HEK293 (cell line): ENCODE results near the gene ZNF428.

Source experiments
- CTCF ChIA-PET: fragments of 350-600 bp; formaldehyde crosslinking; extraction: SDS; loops from one replicate; lab custom pipeline; 2021; ENCODE audit warnings: antibody characterized with exemption; lab: Yijun Ruan, JAX
- POLR2A ChIA-PET: fragments of 300-600 bp; formaldehyde crosslinking; extraction: SDS; loops from one replicate; lab custom pipeline; 2020; ENCODE audit warnings: antibody characterized with exemption, inconsistent platforms; lab: Yijun Ruan, JAX
- H3K27ac ChIP-seq: fragments of 200-500 bp; sonication (Bioruptor generic); 2 replicates; pipeline ENCODE4 v1.5.1; 2014; ENCODE audit warnings: low read depth, low read length, control low read depth, inconsistent platforms; ENCODE audit errors: extremely low read depth
- H3K36me3 ChIP-seq, 2 experiments: fragments of 200-500 bp in 1 of 2; sonication (Bioruptor generic) in 1 of 2; 1 replicate in 1 of 2; 2 replicates in 1 of 2; pipeline ENCODE4 v1.5.1; 2014 to 2017; ENCODE audit warnings: inconsistent platforms in 2 of 2, low read length in 2 of 2; ENCODE audit not compliant: control insufficient read depth in 2 of 2, insufficient read depth in 1 of 2
- H3K4me1 ChIP-seq: fragments of 200-500 bp; sonication (Bioruptor generic); 2 replicates; pipeline ENCODE4 v1.5.1; 2014; ENCODE audit warnings: mild to moderate bottlenecking, low read length, inconsistent platforms; ENCODE audit not compliant: control insufficient read depth, insufficient read depth
- H3K4me3 ChIP-seq: 2 replicates; pipeline ENCODE4 v1.5.1; 2011; ENCODE audit warnings: low read depth, mild to moderate bottlenecking, control low read depth, low read length, moderate library complexity
- H3K9me3 ChIP-seq: fragments of 200-500 bp; sonication (Bioruptor generic); 2 replicates; pipeline ENCODE4 v1.5.1; 2014; ENCODE audit warnings: low read depth, low read length, inconsistent platforms; ENCODE audit not compliant: control insufficient read depth, insufficient read depth
- GLI4 ChIP-seq: fragments of 450-650 bp; formaldehyde crosslinking; IDR thresholded peaks from 2 replicates; pipeline ENCODE4 v1.5.1; 2016; ENCODE audit warnings: missing biosample characterization, missing genetic modification characterization
- GLIS2 ChIP-seq: fragments of 450-650 bp; formaldehyde crosslinking; IDR thresholded peaks from 2 replicates; pipeline ENCODE4 v1.5.1; 2016; ENCODE audit warnings: missing biosample characterization, missing genetic modification characterization
- KLF16 ChIP-seq: fragments of 450-650 bp; formaldehyde crosslinking; IDR thresholded peaks from 2 replicates; pipeline ENCODE4 v1.5.1; 2017; ENCODE audit warnings: missing biosample characterization, missing genetic modification characterization
- KLF8 ChIP-seq: fragments of 450-650 bp; formaldehyde crosslinking; IDR thresholded peaks from 2 replicates; pipeline ENCODE4 v1.5.1; 2016; ENCODE audit warnings: missing biosample characterization, missing genetic modification characterization
- MEIS1 ChIP-seq: sonication (generic); formaldehyde crosslinking; IDR thresholded peaks from 2 replicates; pipeline ENCODE4 v1.8.1; 2022; ENCODE audit warnings: missing genetic modification reagents, mild to moderate bottlenecking, borderline replicate concordance
- ZBTB20 ChIP-seq: fragments of 450-650 bp; formaldehyde crosslinking; IDR thresholded peaks from 2 replicates; pipeline ENCODE4 v1.5.1; 2016; ENCODE audit warnings: missing biosample characterization, missing genetic modification characterization
- ZNF184 ChIP-seq: fragments of 450-650 bp; IDR thresholded peaks from 2 replicates; pipeline ENCODE4 v1.5.1; 2018; ENCODE audit warnings: missing biosample characterization, mild to moderate bottlenecking, missing genetic modification characterization
- ZNF2 ChIP-seq: fragments of 450-650 bp; formaldehyde crosslinking; IDR thresholded peaks from 2 replicates; pipeline ENCODE4 v1.5.1; 2016; ENCODE audit warnings: missing biosample characterization, missing genetic modification characterization
- ZNF211 ChIP-seq: fragments of 450-650 bp; formaldehyde crosslinking; IDR thresholded peaks from 2 replicates; pipeline ENCODE4 v1.5.1; 2016; ENCODE audit warnings: low read depth, missing biosample characterization, missing genetic modification characterization
- ZNF221 ChIP-seq: fragments of 450-650 bp; formaldehyde crosslinking; IDR thresholded peaks from 2 replicates; pipeline ENCODE4 v1.5.1; 2017; ENCODE audit warnings: missing biosample characterization, missing genetic modification characterization, borderline replicate concordance
- ZNF394 ChIP-seq: fragments of 450-650 bp; formaldehyde crosslinking; IDR thresholded peaks from 2 replicates; pipeline ENCODE4 v1.5.1; 2016; ENCODE audit warnings: missing biosample characterization, missing genetic modification characterization, mild to moderate bottlenecking, moderate library complexity, borderline replicate concordance
- ZNF433 ChIP-seq: fragments of 450-650 bp; formaldehyde crosslinking; IDR thresholded peaks from 2 replicates; pipeline ENCODE4 v1.5.1; 2016; ENCODE audit warnings: missing biosample characterization, missing genetic modification characterization, low read depth
- ZNF488 ChIP-seq: fragments of 450-650 bp; formaldehyde crosslinking; IDR thresholded peaks from 2 replicates; pipeline ENCODE4 v1.5.1; 2016; ENCODE audit warnings: missing biosample characterization, missing genetic modification characterization
- ZNF501 ChIP-seq: fragments of 450-650 bp; formaldehyde crosslinking; IDR thresholded peaks from 2 replicates; pipeline ENCODE4 v1.5.1; 2016; ENCODE audit warnings: missing biosample characterization, missing genetic modification characterization
- ZNF521 ChIP-seq: fragments of 450-650 bp; formaldehyde crosslinking; IDR thresholded peaks from 2 replicates; pipeline ENCODE4 v1.5.1; 2017; ENCODE audit warnings: missing biosample characterization, mild to moderate bottlenecking, missing genetic modification characterization
- ZNF549 ChIP-seq: fragments of 450-650 bp; IDR thresholded peaks from 2 replicates; pipeline ENCODE4 v1.5.1; 2018; ENCODE audit warnings: missing biosample characterization, missing genetic modification characterization, mild to moderate bottlenecking, inconsistent platforms, moderate library complexity
- ZNF626 ChIP-seq: fragments of 450-650 bp; sonication (Bioruptor Pico); formaldehyde crosslinking; IDR thresholded peaks from 2 replicates; pipeline ENCODE4 v1.5.1; 2018; ENCODE audit warnings: missing biosample characterization, missing genetic modification characterization, inconsistent platforms
- ZNF654 ChIP-seq: fragments of 450-650 bp; formaldehyde crosslinking; IDR thresholded peaks from 2 replicates; pipeline ENCODE4 v1.5.1; 2016; ENCODE audit warnings: low read depth, missing biosample characterization, missing genetic modification characterization
- ZNF830 ChIP-seq: fragments of 450-650 bp; IDR thresholded peaks from 2 replicates; pipeline ENCODE4 v1.5.0; 2018; ENCODE audit warnings: missing biosample characterization, missing genetic modification characterization, low read depth, mild to moderate bottlenecking, moderate library complexity
- TF ChIP-seq, protein P1 (sequence below): fragments of 450-650 bp; formaldehyde crosslinking; IDR thresholded peaks from 2 replicates; pipeline ENCODE4 v1.5.1; 2017; ENCODE audit warnings: missing biosample characterization, missing genetic modification characterization
- TF ChIP-seq, protein P2 (sequence below): fragments of 450-650 bp; formaldehyde crosslinking; IDR thresholded peaks from 2 replicates; pipeline ENCODE4 v1.5.1; 2016; ENCODE audit warnings: missing biosample characterization, missing genetic modification characterization
- TF ChIP-seq, protein P3 (sequence below): fragments of 450-650 bp; formaldehyde crosslinking; IDR thresholded peaks from 2 replicates; pipeline ENCODE4 v1.5.1; 2017; ENCODE audit warnings: missing biosample characterization, missing genetic modification characterization
- TF ChIP-seq, protein P4 (sequence below): fragments of 450-650 bp; formaldehyde crosslinking; IDR thresholded peaks from 2 replicates; pipeline ENCODE4 v1.5.1; 2016; ENCODE audit warnings: missing biosample characterization, missing genetic modification characterization, low read depth
- TF ChIP-seq, protein P5 (sequence below): fragments of 450-650 bp; IDR thresholded peaks from 2 replicates; pipeline ENCODE4 v1.5.1; 2018; ENCODE audit warnings: missing biosample characterization, mild to moderate bottlenecking, missing genetic modification characterization

The ZNF428 gene

GRCh38 chr19:43664018-43664417, 44.6 kb upstream of the ZNF428 start (continued):
- TF ChIP-seq, protein P1, sequence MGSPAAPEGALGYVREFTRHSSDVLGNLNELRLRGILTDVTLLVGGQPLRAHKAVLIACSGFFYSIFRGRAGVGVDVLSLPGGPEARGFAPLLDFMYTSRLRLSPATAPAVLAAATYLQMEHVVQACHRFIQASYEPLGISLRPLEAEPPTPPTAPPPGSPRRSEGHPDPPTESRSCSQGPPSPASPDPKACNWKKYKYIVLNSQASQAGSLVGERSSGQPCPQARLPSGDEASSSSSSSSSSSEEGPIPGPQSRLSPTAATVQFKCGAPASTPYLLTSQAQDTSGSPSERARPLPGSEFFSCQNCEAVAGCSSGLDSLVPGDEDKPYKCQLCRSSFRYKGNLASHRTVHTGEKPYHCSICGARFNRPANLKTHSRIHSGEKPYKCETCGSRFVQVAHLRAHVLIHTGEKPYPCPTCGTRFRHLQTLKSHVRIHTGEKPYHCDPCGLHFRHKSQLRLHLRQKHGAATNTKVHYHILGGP, result no peak
- no peak for TF ChIP-seq GLI4 (tag by site-specific recombination)

DNA sequence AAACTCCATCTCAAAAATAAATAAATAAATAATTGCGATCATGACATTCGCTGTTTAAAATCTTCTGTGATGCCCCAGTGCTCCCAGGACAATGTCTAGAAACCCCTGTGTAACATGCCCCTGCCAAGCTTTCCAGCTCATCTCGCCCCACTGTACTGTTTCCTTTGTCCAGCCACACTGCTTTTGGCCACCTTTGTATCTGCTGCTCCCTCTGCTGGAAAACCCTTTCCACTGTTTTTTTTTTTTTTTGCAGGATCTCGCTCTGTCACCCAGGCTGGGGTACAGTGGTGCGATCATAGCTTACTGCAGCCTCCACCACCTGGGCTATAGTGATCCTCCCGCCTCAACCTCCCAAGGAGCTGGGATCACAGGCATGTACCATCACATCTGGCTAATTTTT, 43.1 kb upstream of the ZNF428 start:
- Histone ChIP-seq H3K9me3 (peaks cover 7% of the 10 kb centered on the region), H3K36me3 (peaks cover 42 to 69% of the 10 kb centered on the region in 2 experiments), H3K27ac (no peak overlapping the region), H3K4me1 (peaks cover 1% of the 10 kb centered on the region), H3K4me3 (no peak overlapping the region)
- ChIA-PET POLR2A (interaction anchor here (0.6 to 0.8 kb wide), 3 partner anchors 42 to 107 kb away, joined by 3 to 5 read pairs (median 4); no protein-coding TSS in a partner anchor), CTCF (interaction anchor here (0.5 to 3.8 kb wide), 36 partner anchors 11 to 1114 kb away, joined by 3 to 52 read pairs (median 4); partner anchors contain the start of gene SRRM5)
- TF ChIP-seq ZNF433 (tag by site-specific recombination), result no peak
- TF ChIP-seq, protein P2, sequence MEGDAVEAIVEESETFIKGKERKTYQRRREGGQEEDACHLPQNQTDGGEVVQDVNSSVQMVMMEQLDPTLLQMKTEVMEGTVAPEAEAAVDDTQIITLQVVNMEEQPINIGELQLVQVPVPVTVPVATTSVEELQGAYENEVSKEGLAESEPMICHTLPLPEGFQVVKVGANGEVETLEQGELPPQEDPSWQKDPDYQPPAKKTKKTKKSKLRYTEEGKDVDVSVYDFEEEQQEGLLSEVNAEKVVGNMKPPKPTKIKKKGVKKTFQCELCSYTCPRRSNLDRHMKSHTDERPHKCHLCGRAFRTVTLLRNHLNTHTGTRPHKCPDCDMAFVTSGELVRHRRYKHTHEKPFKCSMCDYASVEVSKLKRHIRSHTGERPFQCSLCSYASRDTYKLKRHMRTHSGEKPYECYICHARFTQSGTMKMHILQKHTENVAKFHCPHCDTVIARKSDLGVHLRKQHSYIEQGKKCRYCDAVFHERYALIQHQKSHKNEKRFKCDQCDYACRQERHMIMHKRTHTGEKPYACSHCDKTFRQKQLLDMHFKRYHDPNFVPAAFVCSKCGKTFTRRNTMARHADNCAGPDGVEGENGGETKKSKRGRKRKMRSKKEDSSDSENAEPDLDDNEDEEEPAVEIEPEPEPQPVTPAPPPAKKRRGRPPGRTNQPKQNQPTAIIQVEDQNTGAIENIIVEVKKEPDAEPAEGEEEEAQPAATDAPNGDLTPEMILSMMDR (tag by site-specific recombination), result peak; percentile 72
- TF ChIP-seq, protein P3, sequence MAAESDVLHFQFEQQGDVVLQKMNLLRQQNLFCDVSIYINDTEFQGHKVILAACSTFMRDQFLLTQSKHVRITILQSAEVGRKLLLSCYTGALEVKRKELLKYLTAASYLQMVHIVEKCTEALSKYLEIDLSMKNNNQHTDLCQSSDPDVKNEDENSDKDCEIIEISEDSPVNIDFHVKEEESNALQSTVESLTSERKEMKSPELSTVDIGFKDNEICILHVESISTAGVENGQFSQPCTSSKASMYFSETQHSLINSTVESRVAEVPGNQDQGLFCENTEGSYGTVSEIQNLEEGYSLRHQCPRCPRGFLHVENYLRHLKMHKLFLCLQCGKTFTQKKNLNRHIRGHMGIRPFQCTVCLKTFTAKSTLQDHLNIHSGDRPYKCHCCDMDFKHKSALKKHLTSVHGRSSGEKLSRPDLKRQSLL (tag by site-specific recombination), result no peak
- TF ChIP-seq MEIS1 (CRISPR knock-in tag), result no peak
- TF ChIP-seq ZNF2 (tag by site-specific recombination), result peak; percentile 34; the same call in 1 of the 2 replicates
- TF ChIP-seq, protein P4, sequence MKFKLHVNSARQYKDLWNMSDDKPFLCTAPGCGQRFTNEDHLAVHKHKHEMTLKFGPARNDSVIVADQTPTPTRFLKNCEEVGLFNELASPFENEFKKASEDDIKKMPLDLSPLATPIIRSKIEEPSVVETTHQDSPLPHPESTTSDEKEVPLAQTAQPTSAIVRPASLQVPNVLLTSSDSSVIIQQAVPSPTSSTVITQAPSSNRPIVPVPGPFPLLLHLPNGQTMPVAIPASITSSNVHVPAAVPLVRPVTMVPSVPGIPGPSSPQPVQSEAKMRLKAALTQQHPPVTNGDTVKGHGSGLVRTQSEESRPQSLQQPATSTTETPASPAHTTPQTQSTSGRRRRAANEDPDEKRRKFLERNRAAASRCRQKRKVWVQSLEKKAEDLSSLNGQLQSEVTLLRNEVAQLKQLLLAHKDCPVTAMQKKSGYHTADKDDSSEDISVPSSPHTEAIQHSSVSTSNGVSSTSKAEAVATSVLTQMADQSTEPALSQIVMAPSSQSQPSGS, result no peak
- no peak for TF ChIP-seq ZNF394 (tag by site-specific recombination)
- no peak for TF ChIP-seq ZNF184 (tag by site-specific recombination)
- peak; percentile 49 for TF ChIP-seq ZNF654 (tag by site-specific recombination)

GRCh38 chr19:43660971-43661360, 41.5 kb upstream of the ZNF428 start:
- POLR2A ChIA-PET, result interaction anchor here (0.8 kb wide), 1 partner anchor 30 kb away, joined by 4 read pairs; no protein-coding TSS in a partner anchor
- Histone ChIP-seq H3K36me3 (peaks cover 36 to 75% of the 10 kb centered on the region in 2 experiments), H3K9me3 (peaks cover 7% of the 10 kb centered on the region), H3K4me3 (no peak overlapping the region), H3K27ac (no peak overlapping the region), H3K4me1 (no peaks in the 10 kb centered on the region)
- CTCF ChIA-PET, result interaction anchor here (0.6 to 3.8 kb wide), 6 partner anchors 9 to 235 kb away, joined by 3 to 52 read pairs (median 4); no protein-coding TSS in a partner anchor
- TF ChIP-seq ZNF830 (tag by site-specific recombination) (no peak), KLF16 (no peak), ZNF488 (tag by site-specific recombination) (no peak), ZBTB20 (no peak), KLF8 (no peak), ZNF501 (tag by site-specific recombination) (no peak), ZNF221 (tag by site-specific recombination) (no peak), ZNF521 (tag by site-specific recombination) (no peak), GLIS2 (tag by site-specific recombination) (no peak), ZNF626 (tag by site-specific recombination) (no peak), ZNF549 (tag by site-specific recombination) (no peak), ZNF211 (tag by site-specific recombination) (no peak)
- TF ChIP-seq, protein P5, sequence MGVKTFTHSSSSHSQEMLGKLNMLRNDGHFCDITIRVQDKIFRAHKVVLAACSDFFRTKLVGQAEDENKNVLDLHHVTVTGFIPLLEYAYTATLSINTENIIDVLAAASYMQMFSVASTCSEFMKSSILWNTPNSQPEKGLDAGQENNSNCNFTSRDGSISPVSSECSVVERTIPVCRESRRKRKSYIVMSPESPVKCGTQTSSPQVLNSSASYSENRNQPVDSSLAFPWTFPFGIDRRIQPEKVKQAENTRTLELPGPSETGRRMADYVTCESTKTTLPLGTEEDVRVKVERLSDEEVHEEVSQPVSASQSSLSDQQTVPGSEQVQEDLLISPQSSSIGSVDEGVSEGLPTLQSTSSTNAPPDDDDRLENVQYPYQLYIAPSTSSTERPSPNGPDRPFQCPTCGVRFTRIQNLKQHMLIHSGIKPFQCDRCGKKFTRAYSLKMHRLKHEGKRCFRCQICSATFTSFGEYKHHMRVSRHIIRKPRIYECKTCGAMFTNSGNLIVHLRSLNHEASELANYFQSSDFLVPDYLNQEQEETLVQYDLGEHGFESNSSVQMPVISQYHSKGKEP (tag by site-specific recombination), result no peak
